WTC11 (cell line): ENCODE results near the gene EML2. TPM values are rescaled to one million over a fixed set of nuclear protein-coding genes. Genes with fewer than 3 reads are reported as not detected.
A peak's percentile ranks its signal among the peaks of the same experiment; 100 is the strongest.

Experiments
- ATAC-seq: fragments of 200-7000 bp; cut with Tn5 transposase; 2 replicates; pipeline ENCODE4 v1.10.0; 2021; ENCODE audit warnings: mild to moderate bottlenecking, moderate library complexity
- CTCF ChIA-PET: fragments of 300-600 bp; sonication (Branson Sonifier 250); formaldehyde crosslinking; loops from one replicate; lab custom pipeline; 2021; ENCODE audit warnings: antibody characterized with exemption; lab: Charles Lee
- POLR2A ChIA-PET: fragments of 350-600 bp; sonication (Branson Sonifier 250); formaldehyde crosslinking; loops from one replicate; lab custom pipeline; 2021; ENCODE audit warnings: antibody characterized with exemption; lab: Charles Lee
- DNase-seq: peaks from one replicate; pipeline ENCODE4 v3.0.0; 2021; ENCODE audit warnings: low spot score
- H3K27ac Mint-ChIP-seq: 2 replicates; pipeline ENCODE4 v1.8.0; 2021; ENCODE audit warnings: mixed read lengths
- H3K27me3 Mint-ChIP-seq: 2 replicates; pipeline ENCODE4 v1.8.0; 2021; ENCODE audit warnings: low read depth, mild to moderate bottlenecking, moderate library complexity, mixed read lengths
- H3K36me3 Mint-ChIP-seq: 2 replicates; pipeline ENCODE4 v1.8.0; 2021; ENCODE audit warnings: mixed read lengths
- H3K4me1 Mint-ChIP-seq: 2 replicates; pipeline ENCODE4 v1.8.0; 2022; ENCODE audit warnings: mixed read lengths
- H3K4me3 Mint-ChIP-seq: 2 replicates; pipeline ENCODE4 v1.8.0; 2021; ENCODE audit warnings: mild to moderate bottlenecking, moderate library complexity, mixed read lengths
- H3K9me3 Mint-ChIP-seq: 2 replicates; pipeline ENCODE4 v1.8.0; 2021; ENCODE audit warnings: mixed read lengths
- ATF3 ChIP-seq: sonication (generic); formaldehyde crosslinking; conservative IDR thresholded peaks from 2 replicates; pipeline ENCODE4 v1.8.1; 2022; ENCODE audit warnings: mild to moderate bottlenecking, missing genetic modification reagents
- CREM ChIP-seq: sonication (generic); formaldehyde crosslinking; IDR thresholded peaks from 2 replicates; pipeline ENCODE4 v1.8.1; 2022; ENCODE audit warnings: mild to moderate bottlenecking, missing genetic modification reagents, moderate library complexity
- ERG ChIP-seq: fragments of 250-450 bp; sonication (Bioruptor Pico); IDR thresholded peaks from 2 replicates; pipeline ENCODE4 v1.8.0; 2021; ENCODE audit warnings: mild to moderate bottlenecking
- ETV6 ChIP-seq: sonication (generic); formaldehyde crosslinking; IDR thresholded peaks from 2 replicates; pipeline ENCODE4 v1.8.1; 2022; ENCODE audit warnings: mild to moderate bottlenecking, missing genetic modification reagents
- GTF2I ChIP-seq: fragments of 250-450 bp; sonication (Bioruptor Pico); conservative IDR thresholded peaks from 2 replicates; pipeline ENCODE4 v1.4.0; 2021; ENCODE audit warnings: mild to moderate bottlenecking
- HMGA2 ChIP-seq: fragments of 250-450 bp; sonication (Bioruptor Pico); IDR thresholded peaks from 2 replicates; pipeline ENCODE4 v1.4.0; 2021; ENCODE audit warnings: mild to moderate bottlenecking, moderate library complexity
- NFE2L1 ChIP-seq: sonication (generic); formaldehyde crosslinking; IDR thresholded peaks from 2 replicates; pipeline ENCODE4 v1.8.1; 2023; ENCODE audit warnings: missing genetic modification reagents
- NFYB ChIP-seq: sonication (generic); formaldehyde crosslinking; conservative IDR thresholded peaks from 2 replicates; pipeline ENCODE4 v1.8.0; 2022; ENCODE audit warnings: low read depth, missing genetic modification reagents
- NR1H2 ChIP-seq: sonication (generic); formaldehyde crosslinking; IDR thresholded peaks from 2 replicates; pipeline ENCODE4 v1.9.0; 2021; ENCODE audit warnings: mild to moderate bottlenecking, moderate library complexity, missing genetic modification reagents
- PREB ChIP-seq: sonication (generic); formaldehyde crosslinking; IDR thresholded peaks from 2 replicates; pipeline ENCODE4 v1.8.1; 2022; ENCODE audit warnings: mild to moderate bottlenecking, missing genetic modification reagents, moderate library complexity, borderline replicate concordance
- RORB ChIP-seq: fragments of 250-450 bp; sonication (Bioruptor Pico); IDR thresholded peaks from 2 replicates; pipeline ENCODE4 v1.9.0; 2021; ENCODE audit warnings: mild to moderate bottlenecking
- SMAD3 ChIP-seq: sonication (generic); formaldehyde crosslinking; IDR thresholded peaks from 2 replicates; pipeline ENCODE4 v1.8.0; 2022; ENCODE audit warnings: missing genetic modification reagents, mild to moderate bottlenecking, borderline replicate concordance
- TP53 ChIP-seq: sonication (generic); formaldehyde crosslinking; IDR thresholded peaks from 2 replicates; pipeline ENCODE4 v1.8.1; 2023; ENCODE audit warnings: mild to moderate bottlenecking, missing genetic modification reagents
- USF2 ChIP-seq: sonication (generic); formaldehyde crosslinking; IDR thresholded peaks from 2 replicates; pipeline ENCODE4 v1.8.1; 2023; ENCODE audit warnings: mild to moderate bottlenecking, missing genetic modification reagents, moderate library complexity
- ZNF121 ChIP-seq: sonication (generic); formaldehyde crosslinking; IDR thresholded peaks from 2 replicates; pipeline ENCODE4 v1.8.0; 2023; ENCODE audit warnings: missing genetic modification reagents
- ZNF263 ChIP-seq: sonication (generic); formaldehyde crosslinking; IDR thresholded peaks from 2 replicates; pipeline ENCODE4 v1.8.1; 2022; ENCODE audit warnings: low read depth, mild to moderate bottlenecking, moderate library complexity, missing genetic modification reagents
- ZNF281 ChIP-seq: sonication (generic); formaldehyde crosslinking; IDR thresholded peaks from 2 replicates; pipeline ENCODE4 v1.8.0; 2023; ENCODE audit warnings: mild to moderate bottlenecking, missing genetic modification reagents
- ZNF416 ChIP-seq: fragments of 250-450 bp; sonication (Bioruptor Pico); IDR thresholded peaks from 2 replicates; pipeline ENCODE4 v1.9.0; 2021; ENCODE audit warnings: mild to moderate bottlenecking, inconsistent platforms
- ZSCAN18 ChIP-seq: fragments of 250-450 bp; sonication (Bioruptor Pico); IDR thresholded peaks from 2 replicates; pipeline ENCODE4 v2.1.2; 2022; ENCODE audit warnings: mild to moderate bottlenecking, moderate library complexity
- total RNA-seq: library from RNA; stranded (reverse); gene quantifications from 3 replicates; pipeline ENCODE4 v1.2.3, GENCODE V29; 2021

The EML2 gene
- total RNA-seq, 1 experiment from 2014 or later: 63.3 TPM

GRCh38 chr19:45664575-45664974, 25.4 kb upstream of the EML2 start (continued):
- TF ChIP-seq PREB (CRISPR knock-in tag) (no peak), ZNF281 (no peak), TP53 (CRISPR knock-in tag) (no peak), SMAD3 (CRISPR knock-in tag) (no peak), ZSCAN18 (CRISPR knock-in tag) (no peak)

GRCh38 chr19:45663800-45664199, 24.6 kb upstream of the EML2 start:
- Mint-ChIP-seq H3K4me1 (peaks cover 14% of the 10 kb centered on the region), H3K27ac (no peak overlapping the region), H3K4me3 (no peak overlapping the region), H3K27me3 (peaks cover 32% of the 10 kb centered on the region), H3K36me3 (no peaks in the 10 kb centered on the region), H3K9me3 (no peaks in the 10 kb centered on the region)
- DNase-seq: no peak
- ATAC-seq: no peak
- no peak for TF ChIP-seq ERG (CRISPR knock-in tag)
- TF ChIP-seq NR1H2: no peak
- TF ChIP-seq GTF2I (CRISPR knock-in tag): 0 out of 2 replicates have a peak, but pooled peaks have one; percentile 4
- no peak for TF ChIP-seq CREM (CRISPR knock-in tag)
- TF ChIP-seq ZNF416 (CRISPR knock-in tag): no peak
- no peak for TF ChIP-seq ZNF263
- TF ChIP-seq ATF3 (CRISPR knock-in tag): no peak
- POLR2A ChIA-PET: no interaction called here
- CTCF ChIA-PET: interaction anchor here (1.0 kb wide), 1 partner anchor 14 kb away, joined by 3 read pairs; no protein-coding TSS in a partner anchor

GRCh38 chr19:45660636-45661035, 21.4 kb upstream of the EML2 start:
- H3K36me3 Mint-ChIP-seq: no peaks in the 10 kb centered on the region
- ChIA-PET POLR2A (no interaction called here), CTCF (interaction anchor here (0.6 to 1.3 kb wide), 3 partner anchors 32 to 1170 kb away, joined by 3 to 4 read pairs (median 4); partner anchors contain the start of gene QPCTL)
- TF ChIP-seq NFE2L1 (CRISPR knock-in tag) (no peak), USF2 (CRISPR knock-in tag) (no peak), HMGA2 (CRISPR knock-in tag) (no peak), RORB (CRISPR knock-in tag) (no peak), ZNF121 (CRISPR knock-in tag) (no peak), NFYB (CRISPR knock-in tag) (no peak), ETV6 (CRISPR knock-in tag) (no peak)
- TF ChIP-seq, all 79 proteins: peak for 0
- peaks cover 2% of the 10 kb centered on the region; the same call in 1 of the 2 replicates for H3K4me1 Mint-ChIP-seq
- no peaks in the 10 kb centered on the region for H3K9me3 Mint-ChIP-seq
- no peak overlapping the region for H3K27ac Mint-ChIP-seq
- peaks cover 29% of the 10 kb centered on the region for H3K27me3 Mint-ChIP-seq
- H3K4me3 Mint-ChIP-seq: no peak overlapping the region
- DNase-seq (no peak), ATAC-seq (no peak)
